Effector memory CD8-positive, alpha-beta T cell (primary cell): ENCODE data around the gene TUBB2B.
A peak's percentile ranks its signal among the peaks of the same experiment; 100 is the strongest.
"Not testable (repeated sequence)": the region's sequence is repeated elsewhere in the genome, so short reads cannot be mapped to it uniquely, and the experiment has no call there.

Experiments used
- ATAC-seq: fragments of 150-1000 bp; cut with Tn5 transposase; replicated peaks from 2 replicates; pipeline ENCODE4 v1.10.0; 2021; ENCODE audit warnings: mild to moderate bottlenecking, moderate library complexity
- DNase-seq, 3 experiments: peaks; one replicate each; pipeline ENCODE4 v3.0.0; 2021
- H3K27ac Mint-ChIP-seq, 2 donors: one replicate each; pipeline ENCODE4 v1.8.0; 2022; ENCODE audit warnings: mild to moderate bottlenecking in 2 of 2, mixed read lengths in 2 of 2, moderate library complexity in 2 of 2
- H3K27me3 Mint-ChIP-seq, 2 donors: one replicate each; pipeline ENCODE4 v1.8.0; 2022; ENCODE audit warnings: mixed read lengths in 2 of 2
- H3K36me3 Mint-ChIP-seq: one replicate; pipeline ENCODE4 v1.8.0; 2022; ENCODE audit warnings: mild to moderate bottlenecking, moderate library complexity, mixed read lengths; ENCODE audit not compliant: insufficient read depth
- H3K4me1 Mint-ChIP-seq, 2 donors: one replicate each; pipeline ENCODE4 v1.8.0; 2022; ENCODE audit warnings: low read depth in 2 of 2, mixed read lengths in 2 of 2
- H3K4me3 Mint-ChIP-seq, 2 donors: one replicate each; pipeline ENCODE4 v1.8.0; 2022; ENCODE audit warnings: mild to moderate bottlenecking in 2 of 2, mixed read lengths in 2 of 2, moderate library complexity in 2 of 2
- H3K9me3 Mint-ChIP-seq, 2 donors: one replicate each; pipeline ENCODE4 v1.8.0; 2022; ENCODE audit warnings: mixed read lengths in 2 of 2

Gene TUBB2B

GRCh38 chr6:3194535-3195419 lies 32.7 kb downstream of the TUBB2B start:
- Mint-ChIP-seq H3K27me3 (peaks cover 10 to 21% of the 10 kb centered on the region in 2 donors), H3K9me3 (no peaks in the 10 kb centered on the region), H3K36me3 (no peaks in the 10 kb centered on the region), H3K4me1 (no peaks in the 10 kb centered on the region), H3K27ac (no peak overlapping the region), H3K4me3 (no peak overlapping the region)
- no peak for DNase-seq
- ATAC-seq, result no peak

GRCh38 chr6:3193102-3193849 lies 34.2 kb downstream of the TUBB2B start:
- ATAC-seq, result no peak
- Mint-ChIP-seq H3K27me3 (peaks cover 10 to 27% of the 10 kb centered on the region in 2 donors), H3K4me3 (no peak overlapping the region), H3K9me3 (no peaks in the 10 kb centered on the region), H3K4me1 (no peaks in the 10 kb centered on the region), H3K36me3 (no peaks in the 10 kb centered on the region), H3K27ac (no peak overlapping the region)
- DNase-seq, result no peak

GRCh38 chr6:3190779-3191178 lies 36.7 kb downstream of the TUBB2B start:
- H3K27me3 Mint-ChIP-seq, result peaks cover 20 to 49% of the 10 kb centered on the region in 2 donors

GRCh38 chr6:3190056-3190455 lies 37.4 kb downstream of the TUBB2B start:
- no peaks in the 10 kb centered on the region for H3K9me3 Mint-ChIP-seq
- H3K36me3 Mint-ChIP-seq, result no peaks in the 10 kb centered on the region
- H3K4me3 Mint-ChIP-seq, result no peak overlapping the region
- DNase-seq (no peak), ATAC-seq (no peak)
- no peaks in the 10 kb centered on the region for H3K4me1 Mint-ChIP-seq
- no peak overlapping the region for H3K27ac Mint-ChIP-seq
- peaks cover 25 to 56% of the 10 kb centered on the region in 2 donors for H3K27me3 Mint-ChIP-seq

More at GRCh38 chr6:3190779-3191178, 36.7 kb downstream of the TUBB2B start:
- Mint-ChIP-seq H3K9me3 (no peaks in the 10 kb centered on the region), H3K4me3 (no peak overlapping the region), H3K27ac (no peak overlapping the region), H3K4me1 (no peaks in the 10 kb centered on the region), H3K36me3 (no peaks in the 10 kb centered on the region)
- DNase-seq, result no peak
- no peak for ATAC-seq

GRCh38 chr6:3189192-3189591 lies 38.3 kb downstream of the TUBB2B start:
- ATAC-seq, H3K4me3 Mint-ChIP-seq, DNase-seq, H3K4me1 Mint-ChIP-seq, H3K36me3 Mint-ChIP-seq, H3K9me3 Mint-ChIP-seq: not testable (repeated sequence)
- H3K27me3 Mint-ChIP-seq, result peaks cover 32 to 65% of the 10 kb centered on the region in 2 donors
- H3K27ac Mint-ChIP-seq, result peak overlapping the region in 1 of 2 donors; percentile 14

GRCh38 chr6:3188262-3188661 lies 39.2 kb downstream of the TUBB2B start:
- DNase-seq (no peak), ATAC-seq (no peak)
- Mint-ChIP-seq H3K27me3 (peaks cover 32 to 74% of the 10 kb centered on the region in 2 donors), H3K27ac (peak overlapping the region in 1 of 2 donors; percentile 14), H3K36me3 (no peaks in the 10 kb centered on the region), H3K9me3 (no peaks in the 10 kb centered on the region), H3K4me3 (no peak overlapping the region), H3K4me1 (no peaks in the 10 kb centered on the region)

- ATAC-seq (no peak), DNase-seq (no peak)
- H3K36me3 Mint-ChIP-seq, result no peaks in the 10 kb centered on the region
- no peaks in the 10 kb centered on the region for H3K9me3 Mint-ChIP-seq
- H3K4me3 Mint-ChIP-seq, result no peak overlapping the region
- no peak overlapping the region for H3K27ac Mint-ChIP-seq
- H3K4me1 Mint-ChIP-seq, result no peaks in the 10 kb centered on the region
- peaks cover 31 to 79% of the 10 kb centered on the region in 2 donors for H3K27me3 Mint-ChIP-seq
These were observed 40.5 kb downstream of the TUBB2B start for GRCh38 chr6:3186974-3187382.

GRCh38 chr6:3183066-3183465 lies 44.4 kb downstream of the TUBB2B start:
- H3K27me3 Mint-ChIP-seq, result peaks cover 33 to 78% of the 10 kb centered on the region in 2 donors
- no peaks in the 10 kb centered on the region for H3K9me3 Mint-ChIP-seq
- H3K4me3 Mint-ChIP-seq, result no peak overlapping the region
- no peaks in the 10 kb centered on the region for H3K4me1 Mint-ChIP-seq
- no peaks in the 10 kb centered on the region for H3K36me3 Mint-ChIP-seq
- DNase-seq (no peak), ATAC-seq (no peak)
- H3K27ac Mint-ChIP-seq, result no peak overlapping the region

GRCh38 chr6:3181105-3181504 lies 46.3 kb downstream of the TUBB2B start:
- DNase-seq (no peak), ATAC-seq (no peak)
- no peaks in the 10 kb centered on the region for H3K9me3 Mint-ChIP-seq
- H3K4me1 Mint-ChIP-seq, result no peaks in the 10 kb centered on the region
- no peak overlapping the region for H3K4me3 Mint-ChIP-seq
- peaks cover 28 to 60% of the 10 kb centered on the region in 2 donors for H3K27me3 Mint-ChIP-seq
- no peak overlapping the region for H3K27ac Mint-ChIP-seq
- H3K36me3 Mint-ChIP-seq, result no peaks in the 10 kb centered on the region

- not testable (repeated sequence) for H3K27ac Mint-ChIP-seq, DNase-seq, ATAC-seq, H3K36me3 Mint-ChIP-seq, H3K9me3 Mint-ChIP-seq, H3K4me1 Mint-ChIP-seq
- Mint-ChIP-seq H3K27me3 (peaks cover 24 to 55% of the 10 kb centered on the region in 2 donors), H3K4me3 (peak overlapping the region; percentile 54 to 73)
These were observed 47.5 kb downstream of the TUBB2B start for GRCh38 chr6:3179945-3180344.

GRCh38 chr6:3178666-3179065 lies 48.8 kb downstream of the TUBB2B start:
- not testable (repeated sequence) for DNase-seq, H3K4me1 Mint-ChIP-seq, H3K4me3 Mint-ChIP-seq, H3K36me3 Mint-ChIP-seq, ATAC-seq, H3K27ac Mint-ChIP-seq, H3K9me3 Mint-ChIP-seq
- H3K27me3 Mint-ChIP-seq, result peaks cover 17 to 42% of the 10 kb centered on the region in 2 donors

GRCh38 chr6:3176562-3177355 lies 50.7 kb downstream of the TUBB2B start:
- no peaks in the 10 kb centered on the region for H3K4me1 Mint-ChIP-seq
- H3K4me3 Mint-ChIP-seq, result no peak overlapping the region
- no peak for DNase-seq
- no peaks in the 10 kb centered on the region for H3K36me3 Mint-ChIP-seq
- ATAC-seq, result peak; percentile 42
- H3K27me3 Mint-ChIP-seq, result peaks cover 29 to 33% of the 10 kb centered on the region in 2 donors
- H3K27ac Mint-ChIP-seq, result no peak overlapping the region
- H3K9me3 Mint-ChIP-seq, result no peaks in the 10 kb centered on the region

GRCh38 chr6:3175715-3176402 lies 51.6 kb downstream of the TUBB2B start:
- H3K4me1 Mint-ChIP-seq, result no peaks in the 10 kb centered on the region

More at GRCh38 chr6:3175715-3176402, 51.6 kb downstream of the TUBB2B start:
- no peaks in the 10 kb centered on the region for H3K36me3 Mint-ChIP-seq
- no peaks in the 10 kb centered on the region for H3K9me3 Mint-ChIP-seq
- no peak overlapping the region for H3K27ac Mint-ChIP-seq
- H3K27me3 Mint-ChIP-seq, result peaks cover 28 to 29% of the 10 kb centered on the region in 2 donors
- no peak overlapping the region for H3K4me3 Mint-ChIP-seq
- no peak for DNase-seq
- no peak for ATAC-seq
